Hematopoietic multipotent progenitor cell (in vitro differentiated cells): ENCODE data around the gene EYA2. TPM values are rescaled to one million over a fixed set of nuclear protein-coding genes. Genes with fewer than 3 reads are reported as not detected.
"Not testable (repeated sequence)": the region's sequence is repeated elsewhere in the genome, so short reads cannot be mapped to it uniquely, and the experiment has no call there.

Experiments used
- DNase-seq, 3 donors: peaks; one replicate each; pipeline ENCODE4 v3.0.0-alpha.2; 2011 to 2015; ENCODE audit warnings: low read depth in 2 of 3, low spot score in 2 of 3
- total RNA-seq: library from RNA; depleted of rRNA; stranded (reverse); fragments of >200 nt; gene quantifications from one replicate; pipeline ENCODE4 v1.2.3, GENCODE V29; 2012

Gene EYA2
- total RNA-seq, 1 donor = not detected

- no peak for DNase-seq
Measured at GRCh38 chr20:47189060-47189459, 294.4 kb downstream of the EYA2 start.

GRCh38 chr20:47191074-47191673 lies 296.5 kb downstream of the EYA2 start:
- no peak for DNase-seq

GRCh38 chr20:47191956-47192355 lies 297.3 kb downstream of the EYA2 start:
- DNase-seq = no peak

GRCh38 chr20:47195573-47195972 lies 300.9 kb downstream of the EYA2 start:
- no peak for DNase-seq

GRCh38 chr20:47196091-47197081 lies 301.7 kb downstream of the EYA2 start:
- peak; percentile 47 to 75 (median 67) for DNase-seq

- DNase-seq = no peak
Measured at GRCh38 chr20:47198254-47198671, 303.6 kb downstream of the EYA2 start.

- DNase-seq = no peak
Measured at GRCh38 chr20:47198996-47199552, 304.4 kb downstream of the EYA2 start.

GRCh38 chr20:47201074-47201730 lies 306.6 kb downstream of the EYA2 start:
- DNase-seq = no peak

GRCh38 chr20:47202733-47203667 lies 308.4 kb downstream of the EYA2 start:
- no peak for DNase-seq

GRCh38 chr20:47204008-47204849 lies 309.6 kb downstream of the EYA2 start:
- no peak for DNase-seq

GRCh38 chr20:47204850-47205122 lies 310.1 kb downstream of the EYA2 start:
- DNase-seq = not testable (repeated sequence)

GRCh38 chr20:47205577-47206123 lies 311.0 kb downstream of the EYA2 start:
- peak in 2 of 3 donors; percentile 17 to 18 for DNase-seq

- DNase-seq = not testable (repeated sequence)
Measured at GRCh38 chr20:47206552-47206951, 311.9 kb downstream of the EYA2 start.

GRCh38 chr20:47206962-47207641 lies 312.5 kb downstream of the EYA2 start:
- DNase-seq = no peak

GRCh38 chr20:47208534-47209174 lies 314.0 kb downstream of the EYA2 start:
- no peak for DNase-seq

- DNase-seq = no peak
Measured at GRCh38 chr20:47209982-47210381, 315.3 kb downstream of the EYA2 start.

- DNase-seq = no peak
Measured at GRCh38 chr20:47210470-47210869, 315.8 kb downstream of the EYA2 start.

GRCh38 chr20:47211036-47211435 lies 316.4 kb downstream of the EYA2 start:
- DNase-seq = no peak
